Hepatocyte (in vitro differentiated cells): ENCODE results near the gene LGALS4.

Source experiments
- CTCF ChIP-seq: fragments of 200-600 bp; sonication (generic); IDR thresholded peaks from 2 replicates; pipeline ENCODE4 v1.5.1; 2016; ENCODE audit warnings: antibody characterized with exemption, mild to moderate bottlenecking; ENCODE audit not compliant: poor library complexity
- EZH2 ChIP-seq: fragments of 200-600 bp; sonication (generic); IDR thresholded peaks from 2 replicates; pipeline ENCODE4 v1.6.1; 2016; ENCODE audit warnings: antibody characterized with exemption, mild to moderate bottlenecking, borderline replicate concordance

GRCh38 chr19:38856813-38857212 is 44.1 kb upstream of the LGALS4 start:
- no peak for TF ChIP-seq CTCF
- TF ChIP-seq EZH2: no peak
